GM18498 (cell line): ENCODE data around the gene CATSPERB.
"Not testable (repeated sequence)": the region's sequence is repeated elsewhere in the genome, so short reads cannot be mapped to it uniquely, and the experiment has no call there.

Experiments
- ATAC-seq: cut with Tn5 transposase; IDR thresholded peaks from one replicate; pipeline ENCODE4 v1.9.1; 2021; ENCODE audit warnings: mild to moderate bottlenecking, moderate library complexity; ENCODE audit not compliant: unreplicated experiment

CATSPERB gene

GRCh38 chr14:91585856-91586255 lies 146.0 kb downstream of the CATSPERB start:
- ATAC-seq = no peak

GRCh38 chr14:91582761-91583160 lies 149.1 kb downstream of the CATSPERB start:
- no peak for ATAC-seq

DNA sequence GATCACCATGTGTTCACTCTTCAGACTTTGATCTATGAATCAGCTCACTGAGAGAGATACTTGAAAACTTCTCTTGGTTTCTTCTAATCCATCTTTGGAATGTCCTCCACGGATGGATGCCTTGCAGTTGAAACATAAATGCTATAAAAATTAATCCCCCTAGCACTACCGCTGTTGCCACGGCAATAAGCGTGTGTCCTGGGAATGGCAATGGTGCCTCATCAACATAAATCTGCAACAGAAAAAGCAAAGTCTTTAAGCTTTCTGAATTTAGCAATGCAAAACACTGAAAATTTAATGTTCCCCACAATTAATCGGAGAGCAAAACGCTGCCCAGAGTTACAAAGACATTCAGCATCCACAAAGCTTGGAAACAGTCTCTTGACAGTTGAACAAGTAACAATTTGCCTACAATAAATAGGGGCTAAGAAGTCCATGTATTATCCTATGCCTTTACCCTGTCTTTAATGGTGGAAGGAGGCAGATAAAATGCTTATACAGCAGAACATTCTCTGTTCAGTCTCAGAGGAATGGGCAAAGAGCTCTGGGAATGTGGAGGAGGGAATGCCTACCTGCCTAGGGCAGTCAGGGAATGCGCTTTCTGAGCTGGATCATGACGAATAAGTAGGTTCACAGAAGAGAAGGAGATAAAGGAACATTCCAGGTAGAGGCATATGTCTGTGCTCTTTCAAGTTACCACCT lies 150.9 kb downstream of the CATSPERB start:
- no peak for ATAC-seq

GRCh38 chr14:91577632-91578233 lies 154.2 kb downstream of the CATSPERB start:
- no peak for ATAC-seq

DNA sequence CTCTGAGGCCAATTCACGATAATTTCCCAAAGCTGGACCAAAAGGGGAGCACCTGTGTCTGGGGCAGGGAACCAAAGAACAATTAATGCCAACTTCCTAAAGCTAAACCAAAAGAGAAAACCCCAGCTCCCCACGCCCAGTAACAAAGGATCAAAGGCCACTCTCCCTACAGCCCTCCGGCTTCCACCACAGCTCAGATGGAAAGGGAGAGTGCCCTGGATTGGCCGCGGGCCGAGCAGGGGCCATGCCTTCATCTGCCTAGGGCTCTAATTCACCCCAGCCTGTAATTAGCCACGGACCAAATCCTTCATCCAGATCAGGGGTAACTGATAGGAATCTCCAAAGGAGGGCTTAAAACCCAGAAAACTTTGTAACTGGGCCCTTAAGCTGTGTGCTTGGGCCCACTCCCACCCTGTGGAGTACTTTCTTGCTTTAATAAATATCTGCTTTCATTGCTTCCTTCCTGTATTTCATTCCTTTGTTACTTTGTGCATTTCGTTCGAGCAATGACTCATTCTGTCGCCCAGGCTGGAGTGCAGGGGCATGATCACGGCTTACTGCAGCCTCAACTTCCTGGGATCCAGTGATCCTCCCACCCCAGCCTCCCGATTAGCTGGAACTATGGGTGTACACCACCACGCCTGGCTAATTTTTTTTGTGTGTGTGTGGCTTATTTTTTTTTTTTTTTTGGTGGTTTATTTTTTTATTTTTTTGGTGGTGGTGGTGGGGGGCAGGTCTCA lies 156.2 kb downstream of the CATSPERB start:
- ATAC-seq = no peak

GRCh38 chr14:91573894-91574837 lies 157.7 kb downstream of the CATSPERB start:
- ATAC-seq = no peak

DNA sequence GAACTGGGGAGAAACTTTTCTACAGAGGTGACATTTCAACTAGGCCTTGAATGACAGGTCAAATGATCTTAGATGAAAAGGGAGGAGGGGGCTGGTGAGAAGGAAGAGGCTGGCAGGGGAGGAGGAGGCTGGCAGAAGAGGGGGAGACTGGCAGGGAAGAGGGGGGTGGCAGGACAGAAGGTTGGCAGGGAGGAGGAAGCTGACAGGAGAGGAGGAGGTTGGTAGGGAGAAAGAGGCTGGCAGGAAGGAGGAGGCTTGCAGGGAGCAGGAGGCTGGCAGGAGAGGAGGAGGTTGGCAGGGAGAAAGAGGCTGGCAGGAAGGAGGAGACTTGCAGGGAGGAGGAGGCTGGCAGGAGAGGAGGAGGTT lies 158.4 kb downstream of the CATSPERB start:
- ATAC-seq = no peak

- no peak for ATAC-seq
These were observed 161.9 kb downstream of the CATSPERB start for GRCh38 chr14:91570021-91570420.

GRCh38 chr14:91569301-91569700 lies 162.6 kb downstream of the CATSPERB start:
- no peak for ATAC-seq

GRCh38 chr14:91568626-91569025 lies 163.3 kb downstream of the CATSPERB start:
- no peak for ATAC-seq

DNA sequence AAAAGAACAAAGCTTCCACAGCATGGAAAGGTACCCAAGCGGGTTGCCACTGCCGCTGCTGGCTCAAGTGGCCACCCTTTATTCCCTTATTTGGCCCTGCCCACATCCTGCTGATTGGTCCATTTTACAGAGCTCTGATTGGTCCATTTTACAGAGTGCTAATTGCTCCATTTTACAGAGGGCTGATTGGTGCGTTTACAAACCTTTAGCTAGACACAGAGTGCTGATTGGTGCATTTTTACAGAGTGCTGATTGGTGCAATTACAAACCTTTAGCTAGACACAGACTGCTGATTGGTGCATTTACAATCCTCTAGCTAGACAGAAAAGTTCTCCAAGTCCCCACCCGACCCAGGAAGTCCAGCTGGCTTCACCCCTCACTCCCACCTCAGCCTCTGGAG lies 164.1 kb downstream of the CATSPERB start:
- ATAC-seq = not testable (repeated sequence)

- ATAC-seq = no peak
These were observed 176.4 kb downstream of the CATSPERB start for GRCh38 chr14:91555531-91555930.

DNA sequence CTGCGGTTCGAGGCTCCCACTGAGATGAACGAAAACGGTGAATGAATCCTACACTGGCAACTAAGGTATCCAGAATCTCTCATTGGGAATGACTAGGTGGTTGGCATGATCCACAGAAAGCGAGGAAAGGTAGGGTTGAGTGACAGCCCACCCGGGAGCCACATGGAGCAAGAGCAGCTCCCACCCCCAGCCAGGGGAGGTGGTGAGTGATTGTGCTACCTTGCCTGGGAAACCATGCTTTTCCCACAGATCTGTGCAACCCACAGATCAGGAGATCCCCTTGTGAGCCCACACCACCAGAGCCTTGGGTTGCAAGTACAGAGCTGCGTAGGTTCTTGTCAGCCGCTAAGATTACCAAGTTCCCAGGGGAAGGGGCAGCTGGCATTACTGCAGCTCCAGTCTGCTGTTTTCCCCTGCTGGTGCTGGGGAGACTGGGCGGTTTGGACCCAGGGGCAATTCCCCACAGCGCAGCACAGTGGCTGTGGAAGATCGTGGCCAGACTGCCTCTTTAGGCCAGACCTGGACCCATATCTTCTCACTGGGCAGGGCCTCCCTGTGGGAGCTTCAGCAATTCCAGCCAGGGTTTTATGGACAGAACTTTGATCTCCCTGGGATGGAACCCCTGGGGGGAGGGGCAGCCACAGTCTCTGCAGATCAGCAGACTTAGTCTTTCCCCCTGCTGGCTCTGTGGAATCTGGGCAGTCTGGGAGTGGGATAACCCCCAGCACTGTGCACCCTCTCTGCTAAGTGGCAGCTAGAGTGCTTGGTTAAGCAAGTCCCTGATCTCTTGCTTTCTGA lies 177.2 kb downstream of the CATSPERB start:
- no peak for ATAC-seq

DNA sequence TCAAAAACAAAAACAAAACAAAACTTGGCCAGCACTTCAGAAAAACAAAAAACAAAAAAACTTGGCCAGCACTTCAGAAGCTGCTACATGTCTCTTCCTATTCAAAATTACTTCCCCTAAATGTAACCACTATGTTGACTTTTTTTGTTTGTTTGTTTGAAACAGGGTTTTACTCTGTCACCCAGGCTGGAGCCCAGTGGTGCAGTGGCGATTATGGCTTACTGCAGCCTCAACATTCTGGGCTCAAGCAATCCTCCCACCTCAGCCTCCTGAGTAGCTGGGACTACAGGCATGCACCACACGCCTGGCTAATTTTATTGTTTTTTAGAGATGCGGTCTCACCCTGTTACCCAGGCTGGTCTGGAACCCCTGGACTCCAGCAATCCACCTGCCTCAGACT lies 183.8 kb downstream of the CATSPERB start:
- no peak for ATAC-seq

- no peak for ATAC-seq
These were observed 185.8 kb downstream of the CATSPERB start for GRCh38 chr14:91545946-91546716.

GRCh38 chr14:91545204-91545603 lies 186.7 kb downstream of the CATSPERB start:
- ATAC-seq = no peak

GRCh38 chr14:91536327-91536726 lies 195.6 kb downstream of the CATSPERB start:
- no peak for ATAC-seq

DNA sequence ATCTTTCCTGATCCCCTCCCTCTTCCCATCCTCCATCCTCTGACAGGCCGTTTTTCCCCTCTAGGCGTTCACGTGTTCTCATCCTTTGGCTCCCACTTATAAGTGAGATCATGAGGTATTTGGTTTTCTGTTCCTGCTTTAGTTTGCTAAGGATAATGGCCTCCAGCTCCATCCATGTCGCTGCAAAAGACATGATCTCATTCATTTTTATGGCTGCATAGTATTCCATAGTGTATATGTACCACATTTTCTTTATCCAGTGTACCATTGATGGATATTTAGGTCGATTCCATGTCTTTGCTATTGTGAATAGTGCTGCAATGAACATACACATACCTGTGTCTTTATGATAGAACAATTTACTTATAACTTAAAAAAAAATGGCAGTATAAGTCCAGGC lies 197.8 kb downstream of the CATSPERB start:
- ATAC-seq = not testable (repeated sequence)

- ATAC-seq = no peak
These were observed 198.3 kb downstream of the CATSPERB start for GRCh38 chr14:91533623-91534022.
